GM12878 (cell line): ENCODE results near the gene TUBAL3. TPM values are rescaled to one million over a fixed set of nuclear protein-coding genes. Genes with fewer than 3 reads are reported as not detected.

Experiments
- ATAC-seq: fragments of 200-7000 bp; cut with Tn5 transposase; 3 replicates; pipeline ENCODE4 v1.9.1; 2020; ENCODE audit warnings: mild to moderate bottlenecking, moderate library complexity
- BruUV-seq: library from RNA; stranded (reverse); fragments of 400-500 nt; replicated peaks from 2 replicates; lab custom pipeline; 2021; lab: Mats Ljungman, UMichigan
- CTCF ChIA-PET: fragments of 300-600 bp; sonication (Branson Sonifier 250); formaldehyde crosslinking; extraction: SDS; loops from one replicate; lab custom pipeline; 2021; ENCODE audit warnings: inconsistent platforms; lab: Yijun Ruan, JAX
- POLR2A ChIA-PET: fragments of 350-600 bp; formaldehyde crosslinking; extraction: SDS; loops from one replicate; lab custom pipeline; 2021; ENCODE audit warnings: inconsistent platforms; lab: Charles Lee
- RAD21 ChIA-PET: fragments of 300-600 bp; sonication (Branson Sonifier 250); formaldehyde crosslinking; loops from one replicate; lab custom pipeline; 2023; ENCODE audit warnings: antibody characterized with exemption; ENCODE audit not compliant: unreplicated experiment; lab: Charles Lee
- SMC1A ChIA-PET: fragments of 300-600 bp; sonication (Branson Sonifier 250); formaldehyde crosslinking; loops from one replicate; lab custom pipeline; 2023; ENCODE audit not compliant: unreplicated experiment, uncharacterized antibody; lab: Charles Lee
- DNase-seq: peaks from one replicate; pipeline ENCODE4 v3.0.0-alpha.2; 2011; ENCODE audit warnings: low read depth, low spot score
- FAIRE-seq: peaks from 3 replicates; lab custom pipeline; 2011; peaks lifted over from hg19 to GRCh38; lab: Jason Lieb, UNC
- H2AFZ ChIP-seq: 2 replicates; pipeline ENCODE4 v1.6.0; 2011; ENCODE audit warnings: low read depth, low read length, control low read depth; ENCODE audit not compliant: control insufficient read depth
- H3K27ac ChIP-seq: 2 replicates; pipeline ENCODE4 v1.5.1; 2011; ENCODE audit warnings: control low read depth; ENCODE audit not compliant: control insufficient read depth, insufficient read depth
- H3K27me3 ChIP-seq, 2 experiments: replicated peaks in 1 of 2; 2 replicates each; pipeline versions ENCODE4 v1.6.0 to v1.6.1; 2011; ENCODE audit warnings: low read length in 1 of 2; ENCODE audit not compliant: control insufficient read depth in 2 of 2, insufficient read depth in 2 of 2
- H3K36me3 ChIP-seq, 2 experiments: 2 replicates each; pipeline ENCODE4 v1.5.1; 2011; ENCODE audit warnings: low read length in 1 of 2; ENCODE audit not compliant: control insufficient read depth in 2 of 2, insufficient read depth in 2 of 2
- H3K4me1 ChIP-seq: 2 replicates; pipeline ENCODE4 v1.6.1; 2011; ENCODE audit warnings: mild to moderate bottlenecking, low read length, moderate library complexity, mixed read lengths; ENCODE audit not compliant: control insufficient read depth, insufficient read depth
- H3K4me2 ChIP-seq: 2 replicates; pipeline ENCODE4 v1.6.0; 2011; ENCODE audit warnings: control low read depth; ENCODE audit not compliant: control insufficient read depth, insufficient read depth
- H3K4me3 ChIP-seq: fragments of 200-600 bp; sonication (generic); 2 replicates; pipeline ENCODE4 v1.5.1; 2016
- H3K79me2 ChIP-seq: 2 replicates; pipeline ENCODE4 v1.6.0; 2011; ENCODE audit warnings: low read length; ENCODE audit not compliant: control insufficient read depth, insufficient read depth
- H3K9ac ChIP-seq: 2 replicates; pipeline ENCODE4 v1.8.0; 2011; ENCODE audit warnings: low read length, control low read depth, mixed read lengths; ENCODE audit not compliant: control insufficient read depth, insufficient read depth
- H3K9me3 ChIP-seq: replicated peaks from 3 replicates; pipeline ENCODE4 v1.5.1; 2011; ENCODE audit warnings: mild to moderate bottlenecking, low read length; ENCODE audit not compliant: control insufficient read depth, insufficient read depth
- H4K20me1 ChIP-seq: 2 replicates; pipeline ENCODE4 v1.6.0; 2011; ENCODE audit not compliant: control insufficient read depth, insufficient read depth
- ATF2 ChIP-seq: IDR thresholded peaks from 2 replicates; pipeline ENCODE4 v1.6.1; 2012; ENCODE audit warnings: low read length, inconsistent platforms
- E4F1 ChIP-seq: fragments of 450-650 bp; IDR thresholded peaks from 2 replicates; pipeline ENCODE4 v1.6.1; 2018; ENCODE audit warnings: borderline replicate concordance, mild to moderate bottlenecking; ENCODE audit not compliant: partially characterized antibody
- EZH2 ChIP-seq: IDR thresholded peaks from 2 replicates; pipeline ENCODE4 v1.6.1; 2012; ENCODE audit warnings: low read depth, mild to moderate bottlenecking, control low read depth, inconsistent platforms, low read length, borderline replicate concordance; ENCODE audit not compliant: control insufficient read depth
- MYB ChIP-seq: fragments of 150-350 bp; IDR thresholded peaks from 2 replicates; pipeline ENCODE4 v1.6.1; 2014; ENCODE audit warnings: mild to moderate bottlenecking, low read depth, low read length, borderline replicate concordance
- NFIC ChIP-seq: IDR thresholded peaks from 2 replicates; pipeline ENCODE4 v1.6.1; 2012; ENCODE audit warnings: low read depth, mild to moderate bottlenecking, inconsistent platforms, low read length, moderate library complexity
- RBBP5 ChIP-seq: fragments of 200-600 bp; sonication (generic); conservative IDR thresholded peaks from 2 replicates; pipeline ENCODE4 v1.6.1; 2016
- SIX5 ChIP-seq: IDR thresholded peaks from 2 replicates; pipeline ENCODE4 v1.6.1; 2011; ENCODE audit warnings: mild to moderate bottlenecking, low read depth, low read length, moderate library complexity; ENCODE audit not compliant: severe bottlenecking
- SREBF1 ChIP-seq: IDR thresholded peaks from 2 replicates; pipeline ENCODE4 v1.6.1; 2012; ENCODE audit warnings: mild to moderate bottlenecking, low read length
- WGBS: methylation state at CpG from one replicate; pipeline ENCODE4 v1.1.6; 2016; ENCODE audit warnings: low lambda C conversion rate; ENCODE audit not compliant: insufficient replicate concordance, insufficient coverage; ENCODE audit errors: missing lambda C conversion rate; 5-methylcytosine and 5-hydroxymethylcytosine counted together
- in situ Hi-C: fragments of 300-500 bp; cut with MboI; formaldehyde crosslinking; loops from 9 replicates; pipeline ENCODE4 v1.14.3; 2018; ENCODE audit warnings: mixed read lengths
- intact Hi-C: fragments of 100-400 bp; cut with micrococcal nuclease; formaldehyde crosslinking; loops from one replicate; pipeline ENCODE4 v1.14.2; 2022; ENCODE audit not compliant: unreplicated experiment
- polyA plus RNA-seq, 11 experiments: library from polyadenylated mRNA; depleted of rRNA in 4 of 11; unstranded in 6 of 11; stranded (reverse) in 5 of 11; fragments of >200 nt; fragmentation: Nextera tagmentation in 4 of 11; fragmentation: Illumina TruSeq in 1 of 11; extraction: Ambion mirVana in 4 of 11; extraction: Trizol in 1 of 11; gene quantifications; 1 replicate in 1 of 11; 2 replicates in 10 of 11; pipeline versions ENCODE4 v1.2.1 to v1.2.3, GENCODE V29; 2011 to 2016; ENCODE audit warnings: inconsistent platforms in 2 of 11, missing spikeins in 2 of 11, low read depth in 1 of 11
- total RNA-seq, 4 experiments: library from RNA; depleted of rRNA in 3 of 4; stranded (reverse); fragments of >200 nt in 3 of 4; fragmentation: Illumina TruSeq in 1 of 4; extraction: Trizol in 1 of 4; gene quantifications; 2 replicates each; pipeline versions ENCODE4 v1.2.1 to v1.2.3, GENCODE V29; 2013 to 2021
- TF ChIP-seq, protein P1 (sequence below): fragments of 450-650 bp; formaldehyde crosslinking; IDR thresholded peaks from 2 replicates; pipeline ENCODE4 v1.4.0; 2020; ENCODE audit warnings: mild to moderate bottlenecking, moderate library complexity

Gene TUBAL3
- total and polyA plus RNA-seq, 10 of the 15 experiments (the other 5 are each of a cell fraction or from before 2014, with no cell fraction given) = 0.03 to 0.06 TPM; not detected in 8

- TF ChIP-seq, protein P1, sequence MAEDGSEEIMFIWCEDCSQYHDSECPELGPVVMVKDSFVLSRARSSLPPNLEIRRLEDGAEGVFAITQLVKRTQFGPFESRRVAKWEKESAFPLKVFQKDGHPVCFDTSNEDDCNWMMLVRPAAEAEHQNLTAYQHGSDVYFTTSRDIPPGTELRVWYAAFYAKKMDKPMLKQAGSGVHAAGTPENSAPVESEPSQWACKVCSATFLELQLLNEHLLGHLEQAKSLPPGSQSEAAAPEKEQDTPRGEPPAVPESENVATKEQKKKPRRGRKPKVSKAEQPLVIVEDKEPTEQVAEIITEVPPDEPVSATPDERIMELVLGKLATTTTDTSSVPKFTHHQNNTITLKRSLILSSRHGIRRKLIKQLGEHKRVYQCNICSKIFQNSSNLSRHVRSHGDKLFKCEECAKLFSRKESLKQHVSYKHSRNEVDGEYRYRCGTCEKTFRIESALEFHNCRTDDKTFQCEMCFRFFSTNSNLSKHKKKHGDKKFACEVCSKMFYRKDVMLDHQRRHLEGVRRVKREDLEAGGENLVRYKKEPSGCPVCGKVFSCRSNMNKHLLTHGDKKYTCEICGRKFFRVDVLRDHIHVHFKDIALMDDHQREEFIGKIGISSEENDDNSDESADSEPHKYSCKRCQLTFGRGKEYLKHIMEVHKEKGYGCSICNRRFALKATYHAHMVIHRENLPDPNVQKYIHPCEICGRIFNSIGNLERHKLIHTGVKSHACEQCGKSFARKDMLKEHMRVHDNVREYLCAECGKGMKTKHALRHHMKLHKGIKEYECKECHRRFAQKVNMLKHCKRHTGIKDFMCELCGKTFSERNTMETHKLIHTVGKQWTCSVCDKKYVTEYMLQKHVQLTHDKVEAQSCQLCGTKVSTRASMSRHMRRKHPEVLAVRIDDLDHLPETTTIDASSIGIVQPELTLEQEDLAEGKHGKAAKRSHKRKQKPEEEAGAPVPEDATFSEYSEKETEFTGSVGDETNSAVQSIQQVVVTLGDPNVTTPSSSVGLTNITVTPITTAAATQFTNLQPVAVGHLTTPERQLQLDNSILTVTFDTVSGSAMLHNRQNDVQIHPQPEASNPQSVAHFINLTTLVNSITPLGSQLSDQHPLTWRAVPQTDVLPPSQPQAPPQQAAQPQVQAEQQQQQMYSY (CRISPR knock-in tag) = no peak
- TF ChIP-seq NFIC = peak; percentile 88
- TF ChIP-seq ATF2 = peak; percentile 63; the same call in 1 of the 2 replicates
Measured at GRCh38 chr10:5447611-5448071, 43.0 kb upstream of the TUBAL3 start (continued).

DNA sequence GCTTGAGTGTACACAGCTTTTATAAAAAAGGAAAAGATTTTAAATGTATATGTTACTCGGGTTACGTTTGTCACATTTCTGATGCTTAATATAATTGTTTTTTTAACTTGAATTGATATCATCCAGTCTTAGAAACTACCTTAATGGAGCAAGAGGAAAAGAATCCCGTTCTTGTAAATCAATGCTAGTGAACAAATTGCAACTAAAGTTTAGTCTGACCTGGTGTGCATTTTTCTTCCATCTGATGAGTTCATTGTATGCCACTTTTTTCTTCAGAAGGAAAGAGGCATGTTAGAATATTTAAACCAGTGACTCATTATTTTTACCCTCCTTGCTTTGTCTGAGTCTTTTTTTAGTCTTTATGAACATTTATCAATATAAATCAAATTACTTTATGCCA lies 42.4 kb upstream of the TUBAL3 start:
- peaks cover 0 to 3% of the 10 kb centered on the region in 2 experiments; a peak in 2 of 4 replicates for H3K36me3 ChIP-seq
- SMC1A ChIA-PET = interaction anchor here (1.6 to 2.2 kb wide), 3 partner anchors 134 to 176 kb away, joined by 6 to 21 read pairs (median 8); no protein-coding TSS in a partner anchor
- H3K4me2 ChIP-seq = peak overlapping the region; percentile 62
- no peak overlapping the region for H3K4me3 ChIP-seq
- CTCF ChIA-PET = interaction anchor here (0.6 to 18.0 kb wide), 6 partner anchors 13 to 639 kb away, joined by 3 to 535 read pairs (median 6); no protein-coding TSS in a partner anchor
- H4K20me1 ChIP-seq = no peaks in the 10 kb centered on the region
- no TSS peak for BruUV-seq
- intact Hi-C loops (loop anchor here (1.0 to 10.0 kb wide), 2 partner anchors 138 to 418 kb away; no protein-coding TSS in a partner anchor), in situ Hi-C loops (no loop called here)
- WGBS = 50% methylated on average over 3 of the region's 3 CpGs
- H2AFZ ChIP-seq = no peak overlapping the region
- H3K9ac ChIP-seq = no peak overlapping the region
- no peaks in the 10 kb centered on the region for H3K27me3 ChIP-seq
- no peaks in the 10 kb centered on the region for H3K9me3 ChIP-seq
- POLR2A ChIA-PET = interaction anchor here (1.2 kb wide), 1 partner anchor 21 kb away, joined by 3 read pairs; no protein-coding TSS in a partner anchor
- peaks cover 42% of the 10 kb centered on the region for H3K4me1 ChIP-seq
- no peaks in the 10 kb centered on the region; the same call in 1 of the 2 replicates for H3K79me2 ChIP-seq
- no peak for ATAC-seq
- no peak for FAIRE-seq
- RAD21 ChIA-PET = interaction anchor here (1.1 to 11.0 kb wide), 2 partner anchors 135 to 175 kb away, joined by 3 to 136 read pairs; no protein-coding TSS in a partner anchor
- no peak for DNase-seq
- H3K27ac ChIP-seq = no peak overlapping the region
- TF ChIP-seq MYB = no peak
- TF ChIP-seq SREBF1 = no peak
- TF ChIP-seq SIX5 = no peak
- TF ChIP-seq, protein P1 (CRISPR knock-in tag) = no peak
- TF ChIP-seq EZH2 = no peak
- no peak for TF ChIP-seq E4F1
- TF ChIP-seq RBBP5 = no peak
